ENCODE data around the gene AIP. TPM values are rescaled to one million over a fixed set of nuclear protein-coding genes. Genes with fewer than 3 reads are reported as not detected.

AIP gene
- total RNA-seq, 4 donors from 2014 or later: 38.7 to 52.5 (median 47.7) TPM

DNA sequence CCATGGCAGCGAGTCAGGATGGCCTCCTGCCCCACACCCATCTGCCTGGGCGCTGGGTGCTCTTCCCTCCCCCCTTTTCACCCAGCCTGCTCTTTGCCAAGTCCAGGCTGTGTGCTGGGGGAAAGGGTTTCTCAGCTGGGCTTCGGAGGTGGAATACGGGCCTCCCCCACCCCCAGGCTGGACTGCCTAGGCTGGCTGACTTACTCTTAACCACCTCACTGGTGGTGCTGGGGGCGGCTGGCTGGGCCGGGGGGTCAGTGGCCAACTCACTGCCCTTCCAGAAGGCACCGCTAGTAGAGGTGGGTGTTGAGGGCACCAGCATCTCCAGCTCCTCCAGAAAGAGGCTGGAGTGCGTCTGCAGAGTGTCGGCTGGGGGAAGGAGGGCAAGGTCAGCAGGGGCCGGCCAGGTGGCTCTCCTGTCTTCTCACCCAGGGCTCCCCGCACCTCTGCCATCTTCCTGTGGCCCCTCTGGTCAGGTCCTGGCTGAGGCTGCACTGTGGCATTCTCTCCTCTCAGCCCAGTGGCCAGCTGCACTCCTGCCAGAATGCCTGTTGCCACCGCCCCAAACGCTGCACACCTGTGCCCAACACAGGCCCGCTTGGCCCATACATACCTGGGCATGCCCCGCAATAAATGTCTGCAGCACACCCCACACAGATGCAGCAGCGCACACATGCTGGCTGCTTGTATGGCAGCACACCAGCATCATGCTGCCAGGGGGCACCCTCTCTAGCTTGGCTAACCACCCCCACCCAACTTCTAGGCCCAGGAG is 12.6 kb downstream of the AIP start:
- TF ChIP-seq, protein P1, sequence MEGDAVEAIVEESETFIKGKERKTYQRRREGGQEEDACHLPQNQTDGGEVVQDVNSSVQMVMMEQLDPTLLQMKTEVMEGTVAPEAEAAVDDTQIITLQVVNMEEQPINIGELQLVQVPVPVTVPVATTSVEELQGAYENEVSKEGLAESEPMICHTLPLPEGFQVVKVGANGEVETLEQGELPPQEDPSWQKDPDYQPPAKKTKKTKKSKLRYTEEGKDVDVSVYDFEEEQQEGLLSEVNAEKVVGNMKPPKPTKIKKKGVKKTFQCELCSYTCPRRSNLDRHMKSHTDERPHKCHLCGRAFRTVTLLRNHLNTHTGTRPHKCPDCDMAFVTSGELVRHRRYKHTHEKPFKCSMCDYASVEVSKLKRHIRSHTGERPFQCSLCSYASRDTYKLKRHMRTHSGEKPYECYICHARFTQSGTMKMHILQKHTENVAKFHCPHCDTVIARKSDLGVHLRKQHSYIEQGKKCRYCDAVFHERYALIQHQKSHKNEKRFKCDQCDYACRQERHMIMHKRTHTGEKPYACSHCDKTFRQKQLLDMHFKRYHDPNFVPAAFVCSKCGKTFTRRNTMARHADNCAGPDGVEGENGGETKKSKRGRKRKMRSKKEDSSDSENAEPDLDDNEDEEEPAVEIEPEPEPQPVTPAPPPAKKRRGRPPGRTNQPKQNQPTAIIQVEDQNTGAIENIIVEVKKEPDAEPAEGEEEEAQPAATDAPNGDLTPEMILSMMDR (IDR thresholded peaks at IDR 0.05): no peak
- TF ChIP-seq POLR2A (IDR thresholded peaks at IDR 0.05): no peak
- peak in 1 of 2 donors; percentile 84 for DNase-seq (ENCODE audit: low spot score in 2 of 2)
- intact Hi-C loops (cut with DNase I; ENCODE audit: low total_unique reads): no loop called here
- no peak overlapping the region for H3K4me3 ChIP-seq (ENCODE audit: low read depth, poor library complexity, severe bottlenecking)
- 92% methylated on average over 10 to 16 of the region's 16 CpGs for WGBS, 2 donors

DNA sequence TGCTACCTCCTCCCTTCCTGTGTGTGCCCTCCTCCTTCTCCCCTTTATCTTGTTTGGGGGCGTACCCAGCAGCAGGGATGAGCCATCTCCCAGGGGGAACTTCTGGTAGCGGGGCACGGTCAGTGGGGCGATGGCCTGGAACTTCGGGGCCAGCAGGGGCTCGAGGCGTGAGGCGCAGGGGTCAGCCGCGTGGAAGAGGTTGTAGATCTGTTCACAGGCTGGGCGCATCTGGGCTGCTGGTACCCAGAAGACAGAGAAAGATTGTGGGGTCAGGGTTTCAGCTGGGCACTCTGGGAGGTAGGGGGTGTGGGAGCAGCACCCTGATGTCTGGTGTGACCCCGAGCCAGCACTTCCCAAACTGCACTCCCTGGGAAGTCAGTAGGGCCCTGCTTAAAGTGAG is 13.3 kb downstream of the AIP start:
- 89 to 93% methylated on average over 12 of the region's 12 CpGs for WGBS, 2 donors
- TF ChIP-seq POLR2A (IDR thresholded peaks at IDR 0.05): no peak
- TF ChIP-seq, protein P1 (IDR thresholded peaks at IDR 0.05): no peak
- no peak for DNase-seq (ENCODE audit: low spot score in 2 of 2)
- intact Hi-C loops (cut with DNase I; ENCODE audit: low total_unique reads): no loop called here
- H3K4me3 ChIP-seq (ENCODE audit: low read depth, poor library complexity, severe bottlenecking): no peak overlapping the region

DNA sequence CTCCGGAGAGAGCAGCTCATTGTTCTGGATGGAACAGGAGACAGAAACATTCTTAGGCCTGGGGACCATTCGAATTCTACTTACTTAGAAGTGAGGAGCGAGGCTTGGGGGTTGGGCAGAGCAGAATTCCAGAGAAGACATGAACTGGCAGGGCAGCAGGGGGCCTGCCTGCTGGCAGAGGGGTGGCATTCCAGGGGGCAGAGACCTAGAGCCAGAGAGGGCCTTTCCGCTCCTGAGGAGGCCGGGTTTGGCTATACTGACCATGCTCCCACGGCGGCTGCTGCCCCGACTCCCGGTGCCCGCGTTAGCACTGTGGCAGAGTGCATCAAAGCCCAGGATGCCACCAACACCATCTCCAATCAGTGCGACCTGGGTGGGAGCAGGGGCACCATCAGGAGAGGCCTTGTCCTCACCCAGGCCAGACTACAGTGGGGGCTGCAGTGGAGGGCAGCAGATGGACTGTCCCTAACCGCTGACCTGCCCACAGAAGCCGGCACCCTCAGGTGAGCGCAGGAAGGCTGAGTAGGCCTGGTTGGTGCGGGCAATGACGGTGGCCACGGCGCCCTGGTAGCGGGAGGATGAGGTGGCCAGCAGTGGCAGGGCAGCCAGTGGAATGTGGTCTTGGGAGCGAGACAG is 14.9 kb downstream of the AIP start:
- no peak overlapping the region for H3K4me3 ChIP-seq (ENCODE audit: low read depth, poor library complexity, severe bottlenecking)
- DNase-seq (ENCODE audit: low spot score in 2 of 2): no peak
- no peak for TF ChIP-seq POLR2A (IDR thresholded peaks at IDR 0.05)
- TF ChIP-seq, protein P1 (IDR thresholded peaks at IDR 0.05): no peak
- 95 to 97% methylated on average over 16 to 21 of the region's 21 CpGs for WGBS, 2 donors
- intact Hi-C loops (cut with DNase I; ENCODE audit: low total_unique reads): no loop called here

DNA sequence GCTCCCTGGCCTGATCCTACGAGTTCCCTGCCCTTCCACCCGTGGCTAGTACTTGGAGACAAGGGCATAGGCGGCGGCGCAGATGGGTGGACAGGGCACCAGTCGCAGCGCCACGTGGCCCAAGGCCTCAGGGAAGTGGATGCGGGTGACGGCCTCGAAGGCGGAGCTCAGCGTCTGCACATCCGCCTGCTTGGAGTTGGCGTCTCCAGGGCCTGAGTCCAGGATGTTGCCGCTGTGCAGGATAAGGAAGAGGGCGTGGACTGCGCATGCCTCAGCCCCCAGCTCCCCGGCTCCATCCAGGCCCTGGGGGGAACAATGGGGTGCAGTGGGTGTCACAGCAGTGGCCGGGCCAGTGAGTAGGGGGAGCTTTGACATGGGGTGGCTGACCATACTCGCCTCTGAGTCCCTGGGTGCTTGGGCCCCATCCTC is 15.7 kb downstream of the AIP start:
- TF ChIP-seq, protein P1 (IDR thresholded peaks at IDR 0.05): no peak
- no peak for TF ChIP-seq POLR2A (IDR thresholded peaks at IDR 0.05)
- H3K4me3 ChIP-seq (ENCODE audit: low read depth, poor library complexity, severe bottlenecking): no peak overlapping the region
- intact Hi-C loops (cut with DNase I; ENCODE audit: low total_unique reads): no loop called here
- 65 to 89% methylated on average over 19 to 21 of the region's 21 CpGs for WGBS, 2 donors
- DNase-seq (ENCODE audit: low spot score in 2 of 2): peak in 1 of 2 donors; percentile 80

DNA sequence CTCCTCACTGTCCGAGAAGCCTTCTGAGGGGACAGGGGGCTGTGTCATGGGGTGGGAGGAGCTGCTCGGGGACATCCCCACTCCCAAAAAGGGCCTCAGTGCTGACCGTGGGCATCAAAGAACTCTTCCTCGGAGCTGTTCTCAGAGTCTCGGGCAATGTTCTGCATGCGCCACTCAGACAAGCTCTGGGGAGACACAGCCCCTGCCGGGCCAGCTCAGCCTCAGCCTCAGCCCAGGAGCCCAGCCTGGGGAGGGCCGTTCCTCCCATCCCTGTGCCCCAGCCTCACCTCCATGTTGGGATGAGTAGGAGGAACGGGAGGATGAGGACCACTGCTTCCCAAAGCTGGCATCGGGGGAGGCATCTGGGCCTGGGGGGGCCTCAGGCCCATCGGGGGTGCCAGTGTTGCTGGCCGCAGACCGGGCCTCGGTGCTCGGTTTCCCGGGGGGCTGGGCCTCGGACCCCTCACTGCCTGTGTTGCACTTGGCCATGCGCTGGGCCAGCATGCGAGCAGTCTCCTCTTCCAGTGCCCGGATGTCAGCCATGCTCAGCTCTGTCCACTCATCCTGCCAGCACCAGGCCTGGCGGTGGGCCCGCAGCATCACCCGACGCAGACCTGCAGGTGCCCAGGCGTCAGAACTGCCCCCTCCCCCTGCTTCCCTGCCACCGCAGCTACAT is 17.1 kb downstream of the AIP start:
- H3K4me3 ChIP-seq (ENCODE audit: low read depth, poor library complexity, severe bottlenecking): no peak overlapping the region
- DNase-seq (ENCODE audit: low spot score in 2 of 2): no peak
- intact Hi-C loops (cut with DNase I; ENCODE audit: low total_unique reads): loop anchor here (10.0 kb wide), 1 partner anchor 105 kb away; the partner anchor contains the start of gene RAD9A
- 87 to 93% methylated on average over 20 to 26 of the region's 26 CpGs for WGBS, 2 donors
- TF ChIP-seq, protein P1 (IDR thresholded peaks at IDR 0.05): no peak
- no peak for TF ChIP-seq POLR2A (IDR thresholded peaks at IDR 0.05)
